ENCODE measurements around the gene GPR157. TPM values are rescaled to one million over a fixed set of nuclear protein-coding genes. Genes with fewer than 3 reads are reported as not detected.

GPR157 gene
- total and polyA plus RNA-seq, 2 donors (not counting 1 experiment from before 2014, with no cell fraction given): 2.0 to 21.2 TPM

- Histone ChIP-seq H3K27ac (ENCODE audit: low read length in 2 of 2) (no peak overlapping the region), H3K9me3 (ENCODE audit: control extremely low read depth in 1 of 3, control insufficient read depth in 2 of 3, insufficient read depth in 1 of 3, low read length in 2 of 3) (no peaks in the 10 kb centered on the region), H2AFZ (ENCODE audit: insufficient read depth, low read depth, low read length, poor library complexity, severe bottlenecking) (no peak overlapping the region), H3K27me3 (replicated peaks in 1 of 4; ENCODE audit: control extremely low read depth in 1 of 4, control insufficient read depth in 3 of 4, insufficient read depth in 4 of 4, low read length in 3 of 4) (no peaks in the 10 kb centered on the region), H3K4me2 (replicated peaks; ENCODE audit: low read depth, low read length, poor library complexity, severe bottlenecking) (no peak overlapping the region), H3K4me1 (ENCODE audit: control insufficient read depth in 2 of 2, insufficient read depth in 2 of 2, low read length in 2 of 2) (peaks cover 0 to 5% of the 10 kb centered on the region in 2 donors), H3K9ac (ENCODE audit: low read length) (no peak overlapping the region), H3K36me3 (replicated peaks in 1 of 2; ENCODE audit: control extremely low read depth in 1 of 2, control insufficient read depth in 1 of 2, extremely low read depth in 1 of 2, insufficient read depth in 2 of 2, low read length in 1 of 2) (peaks cover 0 to 10% of the 10 kb centered on the region in 2 experiments), H4K20me1 (ENCODE audit: control insufficient read depth, insufficient read depth, low read length, poor library complexity, severe bottlenecking) (no peaks in the 10 kb centered on the region), H3K4me3 (ENCODE audit: control extremely low read depth in 1 of 5, extremely low read depth in 1 of 5, insufficient read depth in 1 of 5, low read depth in 2 of 5, low read length in 4 of 5) (no peak overlapping the region), H3K79me2 (ENCODE audit: control insufficient read depth, insufficient read depth, low read length) (no peaks in the 10 kb centered on the region)
- intact Hi-C loops (cut with micrococcal nuclease): no loop called here
- DNase-seq: no peak
- H3K27me3 Mint-ChIP-seq: no peaks in the 10 kb centered on the region
- POLR2A ChIA-PET: no interaction called here
- H3K27ac Mint-ChIP-seq: no peak overlapping the region
- H3K9me3 Mint-ChIP-seq (ENCODE audit: insufficient read depth): no peaks in the 10 kb centered on the region
- no peak overlapping the region for H3K4me3 Mint-ChIP-seq
- no peak for ATAC-seq (ENCODE audit: low read depth)
- CTCF ChIA-PET: interaction anchor here (1.6 kb wide), 1 partner anchor 102 kb away, joined by 6 read pairs; no protein-coding TSS in a partner anchor
- 93% methylated on average over 14 of the region's 14 CpGs for WGBS (ENCODE audit: insufficient coverage)
- TF ChIP-seq EZH2 (IDR thresholded peaks at IDR 0.05; ENCODE audit: borderline replicate concordance, insufficient read depth, low read depth, low read length, poor library complexity, severe bottlenecking): no peak
- no peak for TF ChIP-seq CTCF (IDR thresholded peaks at IDR 0.05)
- no peaks in the 10 kb centered on the region for H3K4me1 Mint-ChIP-seq
Observed at GRCh38 chr1:9106286-9106685, 22.6 kb downstream of the GPR157 start.

DNA sequence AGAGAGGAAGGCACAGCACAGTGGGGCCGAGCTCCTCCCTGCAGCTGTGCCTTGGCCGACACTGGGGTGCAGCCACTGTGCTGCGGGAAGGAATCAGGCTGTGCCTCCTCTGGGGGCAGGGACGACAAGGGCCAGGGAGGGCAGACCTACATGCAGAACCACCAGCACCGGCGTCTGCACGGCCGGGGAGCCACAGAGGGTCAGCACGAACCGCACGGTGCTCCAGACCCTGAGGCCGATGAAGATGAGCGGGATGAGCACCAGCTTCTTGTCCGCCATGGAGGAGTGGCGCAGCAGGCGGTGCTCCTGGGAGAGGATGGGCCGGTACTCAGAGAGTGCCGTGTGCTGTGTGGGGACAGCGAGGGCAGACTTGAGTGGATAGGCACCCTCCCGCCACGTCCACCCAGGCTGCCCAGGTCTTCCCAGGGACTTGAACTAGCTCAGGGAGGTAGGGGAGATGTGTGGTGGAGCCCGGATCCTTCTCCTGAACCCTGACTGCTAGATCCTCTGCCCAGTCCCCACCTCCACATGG, 23.5 kb downstream of the GPR157 start:
- TF ChIP-seq CTCF (IDR thresholded peaks at IDR 0.05) (no peak), EZH2 (IDR thresholded peaks at IDR 0.05; ENCODE audit: borderline replicate concordance, insufficient read depth, low read depth, low read length, poor library complexity, severe bottlenecking) (no peak)
- Histone ChIP-seq H3K9ac (ENCODE audit: low read length) (no peak overlapping the region), H3K27me3 (replicated peaks in 1 of 4; ENCODE audit: control extremely low read depth in 1 of 4, control insufficient read depth in 3 of 4, insufficient read depth in 4 of 4, low read length in 3 of 4) (no peaks in the 10 kb centered on the region), H3K79me2 (ENCODE audit: control insufficient read depth, insufficient read depth, low read length) (no peaks in the 10 kb centered on the region), H3K4me2 (replicated peaks; ENCODE audit: low read depth, low read length, poor library complexity, severe bottlenecking) (no peak overlapping the region), H3K4me1 (ENCODE audit: control insufficient read depth in 2 of 2, insufficient read depth in 2 of 2, low read length in 2 of 2) (no peaks in the 10 kb centered on the region), H3K4me3 (ENCODE audit: control extremely low read depth in 1 of 5, extremely low read depth in 1 of 5, insufficient read depth in 1 of 5, low read depth in 2 of 5, low read length in 4 of 5) (no peak overlapping the region), H3K36me3 (replicated peaks in 1 of 2; ENCODE audit: control extremely low read depth in 1 of 2, control insufficient read depth in 1 of 2, extremely low read depth in 1 of 2, insufficient read depth in 2 of 2, low read length in 1 of 2) (peaks cover 0 to 10% of the 10 kb centered on the region in 2 experiments), H2AFZ (ENCODE audit: insufficient read depth, low read depth, low read length, poor library complexity, severe bottlenecking) (no peak overlapping the region), H3K27ac (ENCODE audit: low read length in 2 of 2) (no peak overlapping the region), H3K9me3 (ENCODE audit: control extremely low read depth in 1 of 3, control insufficient read depth in 2 of 3, insufficient read depth in 1 of 3, low read length in 2 of 3) (no peaks in the 10 kb centered on the region), H4K20me1 (ENCODE audit: control insufficient read depth, insufficient read depth, low read length, poor library complexity, severe bottlenecking) (no peaks in the 10 kb centered on the region)
- ATAC-seq (ENCODE audit: low read depth) (no peak), DNase-seq (no peak)
- ChIA-PET CTCF (interaction anchor here (6.4 kb wide), 1 partner anchor 101 kb away, joined by 59 read pairs; no protein-coding TSS in a partner anchor), POLR2A (no interaction called here)
- WGBS (ENCODE audit: insufficient coverage): 97% methylated on average over 19 of the region's 22 CpGs
- H3K9me3 Mint-ChIP-seq (ENCODE audit: insufficient read depth): no peaks in the 10 kb centered on the region
- no peaks in the 10 kb centered on the region for H3K27me3 Mint-ChIP-seq
- no peak overlapping the region for H3K27ac Mint-ChIP-seq
- no peaks in the 10 kb centered on the region for H3K4me1 Mint-ChIP-seq
- H3K4me3 Mint-ChIP-seq: no peak overlapping the region
- intact Hi-C loops (cut with micrococcal nuclease): no loop called here

Data from B cell (primary cell).